HPDE6-E6E7 (cell line): ENCODE data around the gene GPC5.
"Not testable (repeated sequence)": the region's sequence is repeated elsewhere in the genome, so short reads cannot be mapped to it uniquely, and the experiment has no call there.

ENCODE experiments used
- DNase-seq: peaks from one replicate; pipeline ENCODE4 v3.0.0; 2011; ENCODE audit warnings: missing footprints; ENCODE audit errors: extremely low spot score

The GPC5 gene

GRCh38 chr13:91868351-91868750, 469.9 kb downstream of the GPC5 start:
- no peak for DNase-seq

- no peak for DNase-seq
Measured at GRCh38 chr13:91878491-91878890, 480.1 kb downstream of the GPC5 start.

GRCh38 chr13:91879360-91879759, 480.9 kb downstream of the GPC5 start:
- no peak for DNase-seq

- DNase-seq, result peak; percentile 0
Measured at GRCh38 chr13:91882918-91883317, 484.5 kb downstream of the GPC5 start.

GRCh38 chr13:91889641-91890040, 491.2 kb downstream of the GPC5 start:
- no peak for DNase-seq

GRCh38 chr13:91891141-91891540, 492.7 kb downstream of the GPC5 start:
- DNase-seq, result no peak

- no peak for DNase-seq
Measured at GRCh38 chr13:91893040-91893439, 494.6 kb downstream of the GPC5 start.

GRCh38 chr13:91894316-91894715, 495.9 kb downstream of the GPC5 start:
- no peak for DNase-seq

GRCh38 chr13:91896547-91896946, 498.1 kb downstream of the GPC5 start:
- no peak for DNase-seq

- DNase-seq, result not testable (repeated sequence)
Measured at GRCh38 chr13:91898986-91899385, 500.6 kb downstream of the GPC5 start.

- DNase-seq, result no peak
Measured at GRCh38 chr13:91902291-91902690, 503.9 kb downstream of the GPC5 start.

- no peak for DNase-seq
Measured at GRCh38 chr13:91904005-91904404, 505.6 kb downstream of the GPC5 start.

- DNase-seq, result no peak
Measured at GRCh38 chr13:91904597-91904996, 506.2 kb downstream of the GPC5 start.

- DNase-seq, result no peak
Measured at GRCh38 chr13:91907398-91907797, 509.0 kb downstream of the GPC5 start.

GRCh38 chr13:91909617-91910016, 511.2 kb downstream of the GPC5 start:
- DNase-seq, result no peak

- DNase-seq, result no peak
Measured at GRCh38 chr13:91922969-91923592, 524.7 kb downstream of the GPC5 start.

GRCh38 chr13:91930687-91931086, 532.3 kb downstream of the GPC5 start:
- no peak for DNase-seq

GRCh38 chr13:91934354-91934753, 535.9 kb downstream of the GPC5 start:
- DNase-seq, result no peak

- peak; percentile 21 for DNase-seq
Measured at GRCh38 chr13:91946498-91947070, 548.2 kb downstream of the GPC5 start.

GRCh38 chr13:91948736-91949135, 550.3 kb downstream of the GPC5 start:
- no peak for DNase-seq

GRCh38 chr13:91950803-91951202, 552.4 kb downstream of the GPC5 start:
- DNase-seq, result no peak

- DNase-seq, result no peak
Measured at GRCh38 chr13:91955546-91956355, 557.3 kb downstream of the GPC5 start.

- no peak for DNase-seq
Measured at GRCh38 chr13:91960947-91961346, 562.5 kb downstream of the GPC5 start.
